AG04449 (cell line): ENCODE data around the gene TBC1D3L.
"Not testable (repeated sequence)": the region's sequence is repeated elsewhere in the genome, so short reads cannot be mapped to it uniquely, and the experiment has no call there.

Experiments used
- CTCF ChIA-PET: fragments of 350-600 bp; formaldehyde crosslinking; extraction: SDS; loops from one replicate; lab custom pipeline; 2021; ENCODE audit warnings: antibody characterized with exemption; lab: Yijun Ruan, JAX
- POLR2A ChIA-PET: fragments of 400-600, 350-600 bp; formaldehyde crosslinking; extraction: SDS; loops from one replicate; lab custom pipeline; 2020; ENCODE audit warnings: antibody characterized with exemption, inconsistent platforms; lab: Yijun Ruan, JAX
- DNase-seq: peaks from one replicate; pipeline ENCODE4 v3.0.0-alpha.2; 2010; ENCODE audit warnings: low read depth, low spot score
- H3K4me3 ChIP-seq: 2 replicates; pipeline ENCODE4 v1.5.1; 2011; ENCODE audit warnings: low read depth, mild to moderate bottlenecking, control low read depth, low read length

Gene TBC1D3L

DNA sequence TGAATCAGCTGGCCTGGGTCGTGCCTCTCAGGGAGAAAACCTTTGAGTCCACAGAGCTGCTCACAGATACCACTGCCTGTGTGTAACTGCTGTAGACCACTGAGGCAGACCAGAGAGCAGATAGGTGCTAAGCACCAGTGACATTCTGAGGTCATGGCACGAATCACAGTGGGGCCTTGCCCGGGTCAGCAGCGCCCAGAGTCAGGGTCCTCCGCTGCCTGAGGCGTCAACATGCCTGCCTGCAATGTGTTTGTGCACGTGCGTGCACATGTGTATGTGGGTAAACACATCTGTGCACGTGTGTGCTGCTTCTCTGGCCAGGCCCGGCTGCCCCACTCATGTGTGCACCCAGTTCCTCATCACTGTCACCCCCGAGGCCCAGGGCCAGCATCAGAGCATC is at the start of gene TBC1D3L:
TBC1D3L (minus strand) TSS at position 101 of the 400 bp plus-strand sequence. CDS start 1,540 bp downstream, outside the sequence.
- H3K4me3 ChIP-seq, DNase-seq, POLR2A ChIA-PET, CTCF ChIA-PET: not testable (repeated sequence)

DNA sequence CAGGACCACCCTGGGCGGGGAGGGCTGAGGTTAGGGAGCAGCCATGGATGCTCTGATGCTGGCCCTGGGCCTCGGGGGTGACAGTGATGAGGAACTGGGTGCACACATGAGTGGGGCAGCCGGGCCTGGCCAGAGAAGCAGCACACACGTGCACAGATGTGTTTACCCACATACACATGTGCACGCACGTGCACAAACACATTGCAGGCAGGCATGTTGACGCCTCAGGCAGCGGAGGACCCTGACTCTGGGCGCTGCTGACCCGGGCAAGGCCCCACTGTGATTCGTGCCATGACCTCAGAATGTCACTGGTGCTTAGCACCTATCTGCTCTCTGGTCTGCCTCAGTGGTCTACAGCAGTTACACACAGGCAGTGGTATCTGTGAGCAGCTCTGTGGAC is 14.8 kb upstream of the TBC1D3L start, which contains the start of gene TBC1D3D:
TBC1D3D (plus strand) TSS at position 301 of the 400 bp plus-strand sequence. CDS start 1,585 bp downstream, outside the sequence.
- DNase-seq, POLR2A ChIA-PET, CTCF ChIA-PET, H3K4me3 ChIP-seq: not testable (repeated sequence)
